K562 (cell line): Measurements from ENCODE around the gene EML1. TPM values are rescaled to one million over a fixed set of nuclear protein-coding genes. Genes with fewer than 3 reads are reported as not detected.

Source experiments
- ATAC-seq: fragments of 200-7000 bp; cut with Tn5 transposase; 3 replicates; pipeline ENCODE4 v1.9.1; 2020; ENCODE audit warnings: moderate library complexity
- BruUV-seq: library from RNA; stranded (reverse); fragments of 400-500 nt; replicated peaks from 2 replicates; lab custom pipeline; 2021; lab: Mats Ljungman, UMichigan
- CTCF ChIA-PET: fragments of 300-600 bp; formaldehyde crosslinking; extraction: SDS; loops from one replicate; lab custom pipeline; 2021; ENCODE audit warnings: low intra/inter-chr PET ratio; lab: Yijun Ruan, JAX
- POLR2A ChIA-PET: fragments of 300-600, 350-650 bp; sonication (Branson Sonifier 250); formaldehyde crosslinking; extraction: SDS; loops from one replicate; lab custom pipeline; 2021; ENCODE audit warnings: antibody characterized with exemption, inconsistent platforms; lab: Yijun Ruan, JAX
- DNase-seq, 4 experiments: peaks; one replicate each; pipeline versions ENCODE4 v3.0.0 to v3.0.0-alpha.2; 2011 to 2018; ENCODE audit warnings: low spot score in 3 of 4, mixed read lengths in 3 of 4; ENCODE audit errors: extremely low read depth in 1 of 4
- FAIRE-seq: peaks from 2 replicates; lab custom pipeline; 2011; peaks lifted over from hg19 to GRCh38; lab: Jason Lieb, UNC
- H2AFZ ChIP-seq: 2 replicates; pipeline ENCODE4 v1.6.0; 2011; ENCODE audit warnings: low read depth, low read length, control low read depth, inconsistent platforms
- H3K27ac ChIP-seq: fragments of 200-600 bp; 3 replicates; pipeline ENCODE4 v1.8.0; 2011; ENCODE audit warnings: low read depth, mild to moderate bottlenecking, control low read depth, inconsistent platforms, low read length, moderate library complexity, mixed read lengths; ENCODE audit errors: extremely low read depth
- H3K27me3 ChIP-seq, 2 experiments: fragments of 300-600 bp in 1 of 2; 2 replicates in 1 of 2; 3 replicates in 1 of 2; pipeline versions ENCODE4 v1.6.0 to v1.8.0; 2011; ENCODE audit warnings: inconsistent platforms in 2 of 2, low read length in 2 of 2, mild to moderate bottlenecking in 1 of 2, mixed read lengths in 1 of 2, moderate library complexity in 1 of 2; ENCODE audit not compliant: control insufficient read depth in 2 of 2, insufficient read depth in 2 of 2
- H3K36me3 ChIP-seq: fragments of 300-600 bp; 3 replicates; pipeline ENCODE4 v1.8.0; 2011; ENCODE audit warnings: mild to moderate bottlenecking, low read length, inconsistent platforms; ENCODE audit not compliant: control insufficient read depth, insufficient read depth
- H3K4me1 ChIP-seq, 2 experiments: fragments of 200-600 bp in 1 of 2; replicated peaks in 1 of 2; 2 replicates in 1 of 2; 3 replicates in 1 of 2; pipeline versions ENCODE4 v1.5.1 to v1.8.0; 2011; ENCODE audit warnings: inconsistent platforms in 2 of 2, low read length in 2 of 2, mild to moderate bottlenecking in 1 of 2, mixed read lengths in 1 of 2, moderate library complexity in 1 of 2; ENCODE audit not compliant: control insufficient read depth in 2 of 2, insufficient read depth in 2 of 2
- H3K4me2 ChIP-seq: 2 replicates; pipeline ENCODE4 v1.6.1; 2011; ENCODE audit warnings: low read length, control low read depth, inconsistent platforms, mixed read lengths; ENCODE audit not compliant: insufficient read depth
- H3K4me3 ChIP-seq: fragments of 200-600 bp; sonication (generic), shearing (Covaris generic); 2 replicates; pipeline ENCODE4 v1.5.1; 2016; ENCODE audit warnings: control low read depth, inconsistent platforms
- H3K79me2 ChIP-seq: fragments of 200-600 bp; 3 replicates; pipeline ENCODE4 v1.8.0; 2011; ENCODE audit warnings: low read length, inconsistent platforms; ENCODE audit not compliant: control insufficient read depth, insufficient read depth
- H3K9ac ChIP-seq, 2 experiments: 2 replicates each; pipeline versions ENCODE4 v1.6.0 to v1.6.1; 2011; ENCODE audit warnings: low read depth in 2 of 2, low read length in 2 of 2, control low read depth in 1 of 2, inconsistent platforms in 1 of 2, mild to moderate bottlenecking in 1 of 2, mixed read lengths in 1 of 2; ENCODE audit not compliant: insufficient read depth in 1 of 2
- H3K9me1 ChIP-seq: one replicate; pipeline ENCODE4 v1.6.0; 2011; ENCODE audit warnings: inconsistent platforms, mild to moderate bottlenecking, low read length, moderate library complexity; ENCODE audit not compliant: control insufficient read depth, insufficient read depth
- H3K9me3 ChIP-seq: replicated peaks from 2 replicates; pipeline ENCODE4 v1.5.1; 2011; ENCODE audit warnings: low read depth, low read length, inconsistent platforms; ENCODE audit not compliant: control insufficient read depth, insufficient read depth
- H4K20me1 ChIP-seq: replicated peaks from 2 replicates; pipeline ENCODE4 v1.6.1; 2011; ENCODE audit warnings: low read length, inconsistent platforms, mixed read lengths; ENCODE audit not compliant: control insufficient read depth, insufficient read depth
- EZH2 ChIP-seq: IDR thresholded peaks from 2 replicates; pipeline ENCODE4 v1.6.1; 2012; ENCODE audit warnings: low read depth, mild to moderate bottlenecking, inconsistent platforms, low read length, borderline replicate concordance
- SAFB2 ChIP-seq: fragments of 200-400 bp; formaldehyde crosslinking; IDR thresholded peaks from 2 replicates; pipeline ENCODE4 v1.6.1; 2018; ENCODE audit warnings: borderline replicate concordance, low read length, low read depth, moderate library complexity; ENCODE audit not compliant: severe bottlenecking
- ZNF76 ChIP-seq: fragments of 250-450 bp; sonication (Bioruptor Pico); IDR thresholded peaks from 2 replicates; pipeline ENCODE4 v1.4.0; 2020; ENCODE audit warnings: mild to moderate bottlenecking, moderate library complexity, borderline replicate concordance
- WGBS: fragments of 100-300 bp; shearing (Covaris generic); methylation state at CpG from one replicate; pipeline ENCODE4 v1.1.6; 2016; ENCODE audit warnings: low coverage, mixed read lengths; ENCODE audit not compliant: insufficient coverage; ENCODE audit errors: missing lambda C conversion rate; 5-methylcytosine and 5-hydroxymethylcytosine counted together
- in situ Hi-C: fragments of 300-500 bp; cut with MboI; formaldehyde crosslinking; loops from 4 replicates; pipeline ENCODE4 v1.15.0; 2018; ENCODE audit warnings: inconsistent platforms, mixed read lengths
- intact Hi-C: fragments of 100-400 bp; cut with micrococcal nuclease; formaldehyde crosslinking; loops from 2 replicates; pipeline ENCODE4 v1.14.2; 2022
- polyA plus RNA-seq, 8 experiments: library from polyadenylated mRNA; depleted of rRNA in 4 of 8; stranded (reverse) in 5 of 8; unstranded in 3 of 8; fragments of >200 nt; fragmentation: Nextera tagmentation in 2 of 8; fragmentation: Illumina TruSeq in 1 of 8; extraction: Ambion mirVana in 2 of 8; extraction: Trizol in 1 of 8; gene quantifications; 2 replicates each; pipeline versions ENCODE4 v1.2.1 to v1.2.3, GENCODE V29; 2011 to 2014; ENCODE audit warnings: inconsistent platforms in 1 of 8, missing spikeins in 1 of 8
- total RNA-seq, 7 experiments: library from RNA; depleted of rRNA in 6 of 7; stranded (reverse); fragments of >200 nt in 6 of 7; fragmentation: Illumina TruSeq in 2 of 7; extraction: Trizol in 2 of 7; gene quantifications; 2 replicates each; pipeline versions ENCODE4 v1.2.1 to v1.2.3, GENCODE V29; 2011 to 2021; ENCODE audit warnings: low replicate concordance in 1 of 7
- TF ChIP-seq, protein P1 (sequence below): fragments of 250-450 bp; sonication (Bioruptor Pico); IDR thresholded peaks from 2 replicates; pipeline ENCODE4 v1.5.0; 2022; ENCODE audit warnings: mild to moderate bottlenecking

EML1 gene
- total and polyA plus RNA-seq, 9 of the 15 experiments (the other 6 are each of a cell fraction or from before 2014, with no cell fraction given): 0.01 to 0.35 (median 0.07) TPM; not detected in 2

DNA sequence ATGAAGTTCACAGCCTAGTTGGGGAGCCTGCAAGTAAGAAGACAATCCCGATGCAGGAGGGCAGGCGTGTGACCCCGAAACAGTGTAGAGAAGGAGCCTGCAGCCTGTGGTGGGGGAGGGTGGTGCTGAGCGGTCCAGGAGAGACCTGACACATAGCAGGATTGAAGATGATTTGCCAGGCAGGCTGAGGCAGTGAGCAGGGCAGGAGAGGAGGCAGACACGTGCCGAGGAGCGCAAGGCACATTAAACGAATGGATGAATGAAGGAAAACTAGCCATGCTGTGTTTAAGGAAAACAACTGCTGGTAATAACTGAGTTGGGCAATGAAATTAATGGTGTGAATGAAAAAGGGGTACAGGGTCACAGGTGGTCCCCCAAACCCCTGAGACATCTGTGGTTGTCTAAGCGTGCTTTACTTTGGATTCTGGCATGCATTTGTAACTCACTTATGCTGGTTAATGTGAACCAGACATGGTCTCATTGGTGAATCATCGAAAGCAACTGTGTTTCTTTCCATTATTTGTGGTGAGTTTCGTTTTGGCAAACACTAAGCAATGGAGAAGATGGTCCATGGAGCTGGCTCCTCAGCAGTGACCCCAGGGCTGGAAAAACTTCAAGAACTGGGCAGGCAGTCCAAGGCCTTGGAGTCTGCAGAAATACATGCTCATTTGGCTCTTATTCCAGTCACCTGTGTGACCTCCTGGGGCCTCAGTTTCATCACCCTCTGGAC lies 175.1 kb downstream of the EML1 start:
- ATAC-seq: no peak
- intact Hi-C loops: no loop called here
- 37% methylated on average over 11 of the region's 11 CpGs for WGBS

More for the DNA sequence above, 175.1 kb downstream of the EML1 start:
- Histone ChIP-seq H2AFZ (no peak overlapping the region), H3K4me1 (peaks cover 0 to 8% of the 10 kb centered on the region in 2 experiments; a peak in 2 of 5 replicates), H3K27me3 (peaks cover 2 to 16% of the 10 kb centered on the region in 2 experiments; a peak in 3 of 5 replicates), H3K9me1 (no peaks in the 10 kb centered on the region), H3K36me3 (no peaks in the 10 kb centered on the region), H3K4me2 (no peak overlapping the region), H4K20me1 (no peaks in the 10 kb centered on the region), H3K79me2 (peaks cover 14% of the 10 kb centered on the region), H3K4me3 (no peak overlapping the region), H3K27ac (no peak overlapping the region), H3K9ac (no peak overlapping the region), H3K9me3 (peaks cover 2% of the 10 kb centered on the region; the same call in 1 of the 2 replicates)
- in situ Hi-C loops: no loop called here
- CTCF ChIA-PET: no interaction called here
- no TSS peak for BruUV-seq
- no peak for FAIRE-seq
- POLR2A ChIA-PET: no interaction called here
- TF ChIP-seq ZNF76 (CRISPR knock-in tag) (no peak), EZH2 (no peak), SAFB2 (no peak)
- TF ChIP-seq, protein P1, sequence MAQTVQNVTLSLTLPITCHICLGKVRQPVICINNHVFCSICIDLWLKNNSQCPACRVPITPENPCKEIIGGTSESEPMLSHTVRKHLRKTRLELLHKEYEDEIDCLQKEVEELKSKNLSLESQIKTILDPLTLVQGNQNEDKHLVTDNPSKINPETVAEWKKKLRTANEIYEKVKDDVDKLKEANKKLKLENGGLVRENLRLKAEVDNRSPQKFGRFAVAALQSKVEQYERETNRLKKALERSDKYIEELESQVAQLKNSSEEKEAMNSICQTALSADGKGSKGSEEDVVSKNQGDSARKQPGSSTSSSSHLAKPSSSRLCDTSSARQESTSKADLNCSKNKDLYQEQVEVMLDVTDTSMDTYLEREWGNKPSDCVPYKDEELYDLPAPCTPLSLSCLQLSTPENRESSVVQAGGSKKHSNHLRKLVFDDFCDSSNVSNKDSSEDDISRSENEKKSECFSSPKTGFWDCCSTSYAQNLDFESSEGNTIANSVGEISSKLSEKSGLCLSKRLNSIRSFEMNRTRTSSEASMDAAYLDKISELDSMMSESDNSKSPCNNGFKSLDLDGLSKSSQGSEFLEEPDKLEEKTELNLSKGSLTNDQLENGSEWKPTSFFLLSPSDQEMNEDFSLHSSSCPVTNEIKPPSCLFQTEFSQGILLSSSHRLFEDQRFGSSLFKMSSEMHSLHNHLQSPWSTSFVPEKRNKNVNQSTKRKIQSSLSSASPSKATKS (CRISPR knock-in tag): no peak
- no peak for DNase-seq
